K562 (cell line): ENCODE measurements around the gene PDZD8. TPM values are rescaled to one million over a fixed set of nuclear protein-coding genes. Genes with fewer than 3 reads are reported as not detected.
A peak's percentile ranks its signal among the peaks of the same experiment; 100 is the strongest.

Experiments used
- CLOCK ChIP-seq: fragments of 250-450 bp; sonication (Bioruptor Pico); IDR thresholded peaks from 2 replicates; pipeline ENCODE4 v1.4.0; 2020; ENCODE audit warnings: mild to moderate bottlenecking, moderate library complexity, borderline replicate concordance
- FOXO4 ChIP-seq: fragments of 450-650 bp; formaldehyde crosslinking; IDR thresholded peaks from 2 replicates; pipeline ENCODE4 v1.4.0; 2020; ENCODE audit warnings: mild to moderate bottlenecking, moderate library complexity
- JUND ChIP-seq, 2 experiments: IDR thresholded peaks; 2 replicates in 1 of 2; 3 replicates in 1 of 2; pipeline ENCODE4 v1.6.1; 2011; ENCODE audit warnings: borderline replicate concordance in 2 of 2, low read depth in 2 of 2, low read length in 2 of 2, improper control_type of control experiment in 1 of 2, missing biosample characterization in 1 of 2, missing genetic modification characterization in 1 of 2, missing genetic modification reagents in 1 of 2
- KDM4B ChIP-seq, 2 experiments: fragments of 450-650 bp in 1 of 2; sonication (generic) in 1 of 2; IDR thresholded peaks; 2 replicates each; pipeline ENCODE4 v1.6.1; 2016 to 2017; ENCODE audit warnings: borderline replicate concordance in 2 of 2, antibody characterized with exemption in 1 of 2, low read depth in 1 of 2, mild to moderate bottlenecking in 1 of 2
- PKNOX1 ChIP-seq: fragments of 450-650 bp; IDR thresholded peaks from 2 replicates; pipeline ENCODE4 v1.6.1; 2016
- THAP12 ChIP-seq: fragments of 250-450 bp; sonication (Bioruptor Pico); IDR thresholded peaks from 2 replicates; pipeline ENCODE4 v1.9.0; 2021; ENCODE audit warnings: mild to moderate bottlenecking, inconsistent platforms
- TRIM24 ChIP-seq, 2 experiments: fragments of 450-650 bp; IDR thresholded peaks; 2 replicates each; pipeline ENCODE4 v1.6.1; 2016
- ZNF212 ChIP-seq: fragments of 450-650 bp; formaldehyde crosslinking; IDR thresholded peaks from 2 replicates; pipeline ENCODE4 v1.4.0; 2020; ENCODE audit warnings: mild to moderate bottlenecking
- ZNF75A ChIP-seq: fragments of 450-650 bp; formaldehyde crosslinking; IDR thresholded peaks from 2 replicates; pipeline ENCODE4 v1.4.0; 2020; ENCODE audit warnings: mild to moderate bottlenecking
- polyA plus RNA-seq, 8 experiments: library from polyadenylated mRNA; depleted of rRNA in 4 of 8; stranded (reverse) in 5 of 8; unstranded in 3 of 8; fragments of >200 nt; fragmentation: Nextera tagmentation in 2 of 8; fragmentation: Illumina TruSeq in 1 of 8; extraction: Ambion mirVana in 2 of 8; extraction: Trizol in 1 of 8; gene quantifications; 2 replicates each; pipeline versions ENCODE4 v1.2.1 to v1.2.3, GENCODE V29; 2011 to 2014; ENCODE audit warnings: inconsistent platforms in 1 of 8, missing spikeins in 1 of 8
- total RNA-seq, 7 experiments: library from RNA; depleted of rRNA in 6 of 7; stranded (reverse); fragments of >200 nt in 6 of 7; fragmentation: Illumina TruSeq in 2 of 7; extraction: Trizol in 2 of 7; gene quantifications; 2 replicates each; pipeline versions ENCODE4 v1.2.1 to v1.2.3, GENCODE V29; 2011 to 2021; ENCODE audit warnings: low replicate concordance in 1 of 7

Gene PDZD8
- total and polyA plus RNA-seq, 9 of the 15 experiments (the other 6 are each of a cell fraction or from before 2014, with no cell fraction given), result 5.5 to 53.4 (median 36.8) TPM

- TF ChIP-seq CLOCK (CRISPR knock-in tag) (no peak), ZNF75A (CRISPR knock-in tag) (no peak), KDM4B (IDR thresholded peaks at IDR 0.05; ENCODE audit: borderline replicate concordance in 2 of 2, low read depth in 1 of 2) (peak in 1 of 2 experiments; percentile 26; a peak in 1 of 4 replicates), PKNOX1 (no peak), ZNF212 (no peak), FOXO4 (CRISPR knock-in tag) (no peak), JUND (IDR thresholded peaks at IDR 0.05; ENCODE audit: borderline replicate concordance, low read depth, low read length) (no peak), JUND (tag; IDR thresholded peaks at IDR 0.05; ENCODE audit: borderline replicate concordance, low read depth, low read length) (peak; percentile 19; the same call in 1 of the 3 replicates), TRIM24 (IDR thresholded peaks at IDR 0.05) (no peak), THAP12 (CRISPR knock-in tag) (no peak; the same call in 1 of the 2 replicates)
These were observed at the start of gene PDZD8 (continued) for GRCh38 chr10:117375360-117376178.
